ENCODE measurements around the gene COL4A6.

GRCh38 chrX:108323751-108324150 is 114.5 kb downstream of the COL4A6 start:
- TF ChIP-seq CTCF (IDR thresholded peaks at IDR 0.05; ENCODE audit: extremely low read depth in 1 of 2, insufficient read depth in 1 of 2, low read depth in 1 of 2, low read length in 2 of 2) = no peak
- no peak for TF ChIP-seq POLR2A (IDR thresholded peaks at IDR 0.05; ENCODE audit: low read depth, low read length)
- TF ChIP-seq POLR2AphosphoS5 (IDR thresholded peaks at IDR 0.05; ENCODE audit: insufficient read depth, low read depth, low read length) = no peak
- no peak for TF ChIP-seq MAX (IDR thresholded peaks at IDR 0.05; ENCODE audit: insufficient read depth, insufficient read length)
- no peak for TF ChIP-seq MYC (IDR thresholded peaks at IDR 0.05; ENCODE audit: low read depth, low read length)
- TF ChIP-seq GATA2 (IDR thresholded peaks at IDR 0.05; ENCODE audit: insufficient read depth, insufficient read length, low read depth, low read length) = no peak
- TF ChIP-seq EZH2 (IDR thresholded peaks at IDR 0.05; ENCODE audit: borderline replicate concordance, low read depth, low read length, severe bottlenecking) = no peak
- TF ChIP-seq JUN (IDR thresholded peaks at IDR 0.05; ENCODE audit: borderline replicate concordance, insufficient read depth, insufficient read length, low read depth) = no peak

Measured in endothelial cell of umbilical vein (primary cell).